SK-N-MC (cell line): ENCODE data around the gene VWCE.

Experiments
- FOXP2 ChIP-seq: optimal IDR thresholded peaks from 2 replicates; pipeline ENCODE3; 2011; ENCODE audit warnings: mild to moderate bottlenecking, moderate library complexity; ENCODE audit not compliant: insufficient read depth; ENCODE audit errors: extremely low read length, control extremely low read depth
- POLR2AphosphoS5 ChIP-seq: IDR thresholded peaks from 2 replicates; pipeline ENCODE4 v1.6.1; 2012; ENCODE audit warnings: mild to moderate bottlenecking, low read depth, low read length, borderline replicate concordance

- TF ChIP-seq FOXP2 (no peak), POLR2AphosphoS5 (no peak)
These were observed 39.6 kb upstream of the VWCE start for GRCh38 chr11:61334434-61335354.
